ENCODE data around the gene VARS2. TPM values are rescaled to one million over a fixed set of nuclear protein-coding genes. Genes with fewer than 3 reads are reported as not detected.

VARS2 gene
- total and polyA plus RNA-seq, 2 donors (not counting 3 experiments of a cell fraction or from before 2014, with no cell fraction given): 17.8 to 34.3 TPM

DNA sequence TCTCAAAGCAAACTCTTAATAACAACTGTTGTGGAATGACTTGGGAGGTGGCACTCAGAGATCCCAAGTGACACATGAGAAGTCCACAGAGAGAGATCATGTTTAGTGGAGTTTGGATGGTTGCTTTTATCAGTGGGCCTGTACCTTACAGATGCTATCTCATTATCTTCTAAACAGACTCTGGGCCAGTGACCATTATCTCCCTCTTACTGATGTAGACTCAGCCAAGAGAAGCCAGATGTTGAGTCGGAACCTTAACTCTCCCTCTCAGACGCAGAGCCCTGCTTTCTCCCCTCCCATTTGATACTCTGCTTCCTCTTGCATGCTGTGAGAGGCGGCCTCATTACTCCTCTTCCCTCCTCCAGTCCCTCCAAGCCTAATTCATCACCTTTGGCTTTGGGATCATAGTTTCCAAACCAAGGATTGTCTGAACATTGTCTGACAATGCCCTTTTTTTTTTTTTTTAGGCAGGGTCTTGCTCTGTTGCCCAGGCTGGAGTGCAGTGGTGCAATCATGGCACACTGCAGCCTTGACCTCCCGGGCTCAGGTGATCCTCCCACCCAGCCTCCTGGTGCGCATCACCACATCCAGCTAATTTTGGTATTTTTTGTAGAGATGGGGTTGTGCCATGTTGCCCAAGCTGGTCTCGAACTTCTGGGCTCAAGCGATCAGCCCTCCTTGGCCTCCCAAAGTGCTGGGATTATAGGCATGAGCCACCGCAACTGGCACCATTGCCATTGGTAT, 34.2 kb upstream of the VARS2 start:
- Histone ChIP-seq H3K9me3 (replicated peaks; ENCODE audit: control insufficient read depth, insufficient read depth, low read length) (no peaks in the 10 kb centered on the region), H3K4me2 (ENCODE audit: insufficient read depth, low read length) (no peak overlapping the region), H4K20me1 (replicated peaks; ENCODE audit: control insufficient read depth, extremely low read depth, insufficient read depth, low read length) (no peaks in the 10 kb centered on the region), H3K4me3 (replicated peaks in 1 of 3; ENCODE audit: insufficient read depth in 1 of 3, low read depth in 1 of 3, low read length in 3 of 3) (no peak overlapping the region), H3K36me3 (ENCODE audit: control insufficient read depth in 2 of 2, extremely low read depth in 1 of 2, insufficient read depth in 2 of 2, low read length in 2 of 2) (no peaks in the 10 kb centered on the region), H3K9ac (replicated peaks; ENCODE audit: extremely low read depth, insufficient read depth, low read length) (no peak overlapping the region), H3K27me3 (ENCODE audit: control insufficient read depth in 2 of 2, insufficient read depth in 2 of 2, low read length in 2 of 2) (peaks cover 0 to 2% of the 10 kb centered on the region in 2 experiments), H3K9me1 (replicated peaks; ENCODE audit: control insufficient read depth, extremely low read depth, insufficient read depth, low read length) (no peaks in the 10 kb centered on the region), H3K4me1 (ENCODE audit: control insufficient read depth, extremely low read depth, insufficient read depth, low read length) (peaks cover 23% of the 10 kb centered on the region), H2AFZ (ENCODE audit: low read depth, low read length) (no peak overlapping the region), H3K27ac (ENCODE audit: insufficient read depth, low read depth, low read length) (no peak overlapping the region), H3K79me2 (ENCODE audit: control insufficient read depth, insufficient read depth, low read length) (no peaks in the 10 kb centered on the region)
- dilution Hi-C loops (cut with MboI; ENCODE audit: extremely low pct_ligation_motif_present, low sequenced_read_pairs) (loop anchor here (25.0 kb wide), 1 partner anchor 143 kb away; the partner anchor contains the start of genes FLOT1 and IER3), intact Hi-C loops (cut with micrococcal nuclease) (loop anchor here (10.0 kb wide), 1 partner anchor 395 kb away; the partner anchor contains the start of gene HLA-E)
- no TSS peak for BruUV-seq (replicated peaks)
- TF ChIP-seq, protein P1, sequence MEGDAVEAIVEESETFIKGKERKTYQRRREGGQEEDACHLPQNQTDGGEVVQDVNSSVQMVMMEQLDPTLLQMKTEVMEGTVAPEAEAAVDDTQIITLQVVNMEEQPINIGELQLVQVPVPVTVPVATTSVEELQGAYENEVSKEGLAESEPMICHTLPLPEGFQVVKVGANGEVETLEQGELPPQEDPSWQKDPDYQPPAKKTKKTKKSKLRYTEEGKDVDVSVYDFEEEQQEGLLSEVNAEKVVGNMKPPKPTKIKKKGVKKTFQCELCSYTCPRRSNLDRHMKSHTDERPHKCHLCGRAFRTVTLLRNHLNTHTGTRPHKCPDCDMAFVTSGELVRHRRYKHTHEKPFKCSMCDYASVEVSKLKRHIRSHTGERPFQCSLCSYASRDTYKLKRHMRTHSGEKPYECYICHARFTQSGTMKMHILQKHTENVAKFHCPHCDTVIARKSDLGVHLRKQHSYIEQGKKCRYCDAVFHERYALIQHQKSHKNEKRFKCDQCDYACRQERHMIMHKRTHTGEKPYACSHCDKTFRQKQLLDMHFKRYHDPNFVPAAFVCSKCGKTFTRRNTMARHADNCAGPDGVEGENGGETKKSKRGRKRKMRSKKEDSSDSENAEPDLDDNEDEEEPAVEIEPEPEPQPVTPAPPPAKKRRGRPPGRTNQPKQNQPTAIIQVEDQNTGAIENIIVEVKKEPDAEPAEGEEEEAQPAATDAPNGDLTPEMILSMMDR (IDR thresholded peaks at IDR 0.05; ENCODE audit: extremely low read depth in 1 of 2, insufficient read depth in 1 of 2, low read depth in 1 of 2, low read length in 2 of 2): no peak
- ChIA-PET CTCF (interaction anchor here (1.4 to 7.0 kb wide), 5 partner anchors 11 to 207 kb away, joined by 3 to 57 read pairs (median 7); no protein-coding TSS in a partner anchor), POLR2A (no interaction called here)
- DNase-seq (ENCODE audit: low read depth, low spot score): no peak
- no peak for FAIRE-seq

DNA sequence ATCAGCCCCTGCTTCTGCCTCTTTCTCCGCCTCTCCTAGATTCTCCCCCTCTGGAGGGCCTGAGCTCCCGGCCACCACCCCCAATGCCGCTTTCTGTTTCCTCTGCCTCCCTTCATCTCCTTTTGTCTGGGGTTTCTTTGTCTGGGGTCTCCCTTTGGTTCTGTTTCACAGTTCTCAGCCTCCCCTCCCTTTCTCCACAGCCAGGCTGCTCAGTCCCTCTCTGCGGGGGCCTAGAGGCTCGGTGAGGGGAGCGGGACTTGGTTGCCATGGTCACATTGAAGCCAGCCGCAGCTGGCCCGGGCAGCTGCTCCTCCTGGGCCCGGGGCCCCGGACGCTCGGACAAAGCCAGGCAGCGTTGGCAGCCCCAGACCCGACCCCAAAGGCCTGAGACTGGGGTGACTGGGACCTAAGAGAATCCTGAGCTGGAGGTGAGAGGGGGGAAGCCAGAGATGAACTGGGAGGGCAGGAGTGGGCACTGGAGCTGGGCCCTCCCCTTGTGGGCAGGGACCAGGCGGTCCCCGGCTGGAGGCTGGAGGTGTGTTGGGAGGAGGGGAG, 33.3 kb upstream of the VARS2 start:
- DNase-seq (ENCODE audit: low read depth, low spot score) (no peak), FAIRE-seq (no peak)
- ChIA-PET CTCF (interaction anchor here (0.9 to 7.0 kb wide), 4 partner anchors 32 to 206 kb away, joined by 3 to 36 read pairs (median 5); no protein-coding TSS in a partner anchor), POLR2A (no interaction called here)
- intact Hi-C loops (cut with micrococcal nuclease) (no loop called here), dilution Hi-C loops (cut with MboI; ENCODE audit: extremely low pct_ligation_motif_present, low sequenced_read_pairs) (loop anchor here (25.0 kb wide), 1 partner anchor 143 kb away; the partner anchor contains the start of genes FLOT1 and IER3)
- Histone ChIP-seq H3K9ac (replicated peaks; ENCODE audit: extremely low read depth, insufficient read depth, low read length) (no peak overlapping the region), H3K4me1 (ENCODE audit: control insufficient read depth, extremely low read depth, insufficient read depth, low read length) (peaks cover 21% of the 10 kb centered on the region), H2AFZ (ENCODE audit: low read depth, low read length) (no peak overlapping the region), H3K79me2 (ENCODE audit: control insufficient read depth, insufficient read depth, low read length) (no peaks in the 10 kb centered on the region), H3K36me3 (ENCODE audit: control insufficient read depth in 2 of 2, extremely low read depth in 1 of 2, insufficient read depth in 2 of 2, low read length in 2 of 2) (no peaks in the 10 kb centered on the region), H3K9me3 (replicated peaks; ENCODE audit: control insufficient read depth, insufficient read depth, low read length) (no peaks in the 10 kb centered on the region), H3K4me2 (ENCODE audit: insufficient read depth, low read length) (no peak overlapping the region), H3K4me3 (replicated peaks in 1 of 3; ENCODE audit: insufficient read depth in 1 of 3, low read depth in 1 of 3, low read length in 3 of 3) (no peak overlapping the region), H3K9me1 (replicated peaks; ENCODE audit: control insufficient read depth, extremely low read depth, insufficient read depth, low read length) (no peaks in the 10 kb centered on the region), H4K20me1 (replicated peaks; ENCODE audit: control insufficient read depth, extremely low read depth, insufficient read depth, low read length) (no peaks in the 10 kb centered on the region), H3K27me3 (ENCODE audit: control insufficient read depth in 2 of 2, insufficient read depth in 2 of 2, low read length in 2 of 2) (peaks cover 0 to 2% of the 10 kb centered on the region in 2 experiments), H3K27ac (ENCODE audit: insufficient read depth, low read depth, low read length) (no peak overlapping the region)
- BruUV-seq (replicated peaks): no TSS peak
- no peak for TF ChIP-seq FOS (IDR thresholded peaks at IDR 0.05; ENCODE audit: borderline replicate concordance, insufficient read depth, low read length)
- TF ChIP-seq POLR2AphosphoS5 (IDR thresholded peaks at IDR 0.05; ENCODE audit: insufficient read depth, low read depth, low read length): no peak
- TF ChIP-seq EZH2 (IDR thresholded peaks at IDR 0.05; ENCODE audit: borderline replicate concordance, low read depth, low read length, severe bottlenecking): no peak
- TF ChIP-seq MYC (IDR thresholded peaks at IDR 0.05; ENCODE audit: low read depth, low read length): no peak
- TF ChIP-seq, protein P1 (IDR thresholded peaks at IDR 0.05; ENCODE audit: extremely low read depth in 1 of 2, insufficient read depth in 1 of 2, low read depth in 1 of 2, low read length in 2 of 2): no peak
- TF ChIP-seq JUN (IDR thresholded peaks at IDR 0.05; ENCODE audit: borderline replicate concordance, insufficient read depth, insufficient read length, low read depth): no peak
- no peak for TF ChIP-seq GATA2 (IDR thresholded peaks at IDR 0.05; ENCODE audit: insufficient read depth, insufficient read length, low read depth, low read length)
- TF ChIP-seq, protein P2, sequence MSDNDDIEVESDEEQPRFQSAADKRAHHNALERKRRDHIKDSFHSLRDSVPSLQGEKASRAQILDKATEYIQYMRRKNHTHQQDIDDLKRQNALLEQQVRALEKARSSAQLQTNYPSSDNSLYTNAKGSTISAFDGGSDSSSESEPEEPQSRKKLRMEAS (IDR thresholded peaks at IDR 0.05; ENCODE audit: insufficient read depth, insufficient read length): no peak
- TF ChIP-seq POLR2A (IDR thresholded peaks at IDR 0.05; ENCODE audit: low read depth, low read length): no peak
